Retina (tissue), 1 donor: ENCODE results near the gene SCFD2.
"Not testable (repeated sequence)": the region's sequence is repeated elsewhere in the genome, so short reads cannot be mapped to it uniquely, and the experiment has no call there.

Experiments used
- DNase-seq: peaks from one replicate; pipeline ENCODE4 v3.0.0-alpha.2; 2016

The SCFD2 gene

DNA sequence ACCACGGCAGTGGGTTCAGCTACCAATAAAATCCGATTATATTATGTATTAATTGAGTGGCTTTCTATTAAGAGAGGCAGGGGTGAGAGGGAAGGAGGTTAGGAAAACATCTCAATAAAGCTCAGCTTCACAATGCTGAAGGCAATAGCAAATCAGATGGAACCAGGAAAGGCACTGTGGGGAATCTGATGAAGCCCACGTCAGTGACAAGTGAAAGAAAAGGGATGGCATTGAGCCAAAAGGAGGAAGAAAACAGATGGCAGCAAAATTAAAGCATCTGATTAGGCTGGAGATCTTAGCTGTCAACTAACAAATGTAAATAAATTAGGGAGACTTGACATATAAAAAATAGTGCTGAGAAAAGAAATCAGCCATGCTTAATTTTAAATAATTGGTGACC is 322.8 kb downstream of the SCFD2 start:
- peak; percentile 29 for DNase-seq

GRCh38 chr4:53040851-53041250 is 325.0 kb downstream of the SCFD2 start:
- no peak for DNase-seq

DNA sequence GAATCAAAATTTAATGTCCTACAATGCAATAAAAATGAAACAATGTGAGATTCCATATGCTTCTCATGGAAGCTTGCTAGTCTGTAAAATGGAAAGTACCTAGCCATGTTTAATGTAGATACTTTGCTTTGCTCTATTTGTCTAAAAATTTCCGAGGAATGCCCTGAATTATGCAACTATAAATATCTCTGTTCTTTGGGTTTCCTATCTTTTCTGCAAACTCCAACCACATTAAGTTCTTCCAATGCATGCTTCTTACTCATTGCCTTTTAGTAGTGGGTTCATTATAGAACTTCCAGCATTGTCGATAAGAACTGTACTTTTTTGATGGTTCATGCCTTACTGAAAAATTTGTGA is 325.4 kb downstream of the SCFD2 start:
- no peak for DNase-seq

DNA sequence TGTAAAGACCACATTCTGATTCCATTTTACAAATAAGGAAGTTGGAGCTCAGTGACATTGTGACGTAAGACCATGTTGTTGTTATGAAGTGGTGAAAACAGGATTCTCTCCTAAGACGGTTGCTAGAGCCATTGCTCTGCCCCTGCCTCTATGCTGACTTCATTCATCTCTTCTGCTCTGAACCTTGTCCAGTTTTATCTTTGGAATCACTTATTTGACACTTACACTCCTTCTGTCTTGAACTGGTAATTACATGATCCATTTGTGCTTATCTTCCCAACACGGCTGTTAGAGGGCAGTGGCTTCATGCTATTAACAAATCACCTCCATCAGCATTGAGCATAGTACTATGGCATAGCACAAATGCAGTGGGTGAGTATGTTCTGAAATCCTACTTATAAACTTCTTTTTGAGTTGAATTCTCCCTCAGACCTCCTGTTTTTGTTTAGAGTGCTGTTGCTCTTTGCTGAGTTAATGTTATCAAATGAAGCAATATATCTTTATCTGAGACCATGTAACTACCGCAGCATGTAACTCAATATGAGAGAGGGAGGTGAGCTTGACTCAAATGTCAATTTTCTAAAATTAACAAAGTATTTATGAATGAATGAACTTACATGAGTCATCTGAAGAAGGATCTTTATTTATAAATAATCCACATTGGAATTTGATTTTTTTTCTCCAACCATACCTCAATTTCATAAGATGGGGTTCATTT is 326.0 kb downstream of the SCFD2 start:
- DNase-seq, result no peak

DNA sequence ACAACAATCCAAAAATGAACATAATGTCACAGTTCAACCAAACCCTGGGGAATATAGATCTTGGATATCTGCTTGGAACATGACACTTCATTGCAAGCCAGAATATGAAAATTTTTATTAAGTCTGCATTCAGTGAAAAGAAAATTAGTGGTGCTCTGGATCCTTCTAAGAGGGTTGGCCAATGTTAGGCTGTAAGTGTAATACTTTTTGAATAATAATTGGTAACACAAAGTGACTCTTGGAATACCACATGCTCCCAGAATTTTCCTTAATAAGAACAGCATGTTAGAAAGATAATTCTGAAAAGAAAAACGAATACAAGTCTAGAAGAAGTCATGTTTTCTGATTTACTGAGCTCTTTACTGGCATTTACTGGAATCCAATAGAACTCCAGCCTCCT is 328.0 kb downstream of the SCFD2 start:
- no peak for DNase-seq

- not testable (repeated sequence) for DNase-seq
Measured at GRCh38 chr4:53032908-53033307, 333.0 kb downstream of the SCFD2 start.

GRCh38 chr4:53026233-53026632 is 339.6 kb downstream of the SCFD2 start:
- DNase-seq, result no peak

GRCh38 chr4:53023677-53024299 is 342.1 kb downstream of the SCFD2 start:
- no peak for DNase-seq

DNA sequence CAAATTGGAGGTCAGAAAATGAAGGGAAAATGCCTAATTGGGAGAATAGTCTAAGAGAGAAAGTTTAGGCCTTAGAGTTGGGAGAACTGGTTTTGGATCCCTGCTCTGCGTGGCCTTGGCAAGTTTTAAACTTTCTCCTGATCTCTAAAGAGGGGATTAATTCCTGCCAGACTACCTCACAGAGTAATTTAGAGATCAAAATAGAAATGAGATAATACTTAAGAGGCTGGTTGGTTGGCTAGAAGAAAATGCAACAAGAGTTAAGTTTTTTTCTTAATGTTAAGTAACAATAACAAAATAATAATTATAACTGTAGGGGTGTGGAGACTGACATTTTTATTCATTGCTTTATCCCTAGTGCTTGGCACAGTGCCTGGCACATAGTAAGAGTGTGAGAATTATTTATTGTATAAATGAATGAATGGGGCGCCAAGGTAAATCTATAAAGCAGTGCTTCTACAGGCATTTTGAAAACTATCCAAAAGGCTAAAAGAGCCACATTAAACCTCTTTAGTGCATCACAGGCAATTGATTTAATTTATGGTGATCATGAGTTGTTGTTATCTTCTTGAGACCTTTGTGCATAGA is 343.3 kb downstream of the SCFD2 start:
- no peak for DNase-seq

DNA sequence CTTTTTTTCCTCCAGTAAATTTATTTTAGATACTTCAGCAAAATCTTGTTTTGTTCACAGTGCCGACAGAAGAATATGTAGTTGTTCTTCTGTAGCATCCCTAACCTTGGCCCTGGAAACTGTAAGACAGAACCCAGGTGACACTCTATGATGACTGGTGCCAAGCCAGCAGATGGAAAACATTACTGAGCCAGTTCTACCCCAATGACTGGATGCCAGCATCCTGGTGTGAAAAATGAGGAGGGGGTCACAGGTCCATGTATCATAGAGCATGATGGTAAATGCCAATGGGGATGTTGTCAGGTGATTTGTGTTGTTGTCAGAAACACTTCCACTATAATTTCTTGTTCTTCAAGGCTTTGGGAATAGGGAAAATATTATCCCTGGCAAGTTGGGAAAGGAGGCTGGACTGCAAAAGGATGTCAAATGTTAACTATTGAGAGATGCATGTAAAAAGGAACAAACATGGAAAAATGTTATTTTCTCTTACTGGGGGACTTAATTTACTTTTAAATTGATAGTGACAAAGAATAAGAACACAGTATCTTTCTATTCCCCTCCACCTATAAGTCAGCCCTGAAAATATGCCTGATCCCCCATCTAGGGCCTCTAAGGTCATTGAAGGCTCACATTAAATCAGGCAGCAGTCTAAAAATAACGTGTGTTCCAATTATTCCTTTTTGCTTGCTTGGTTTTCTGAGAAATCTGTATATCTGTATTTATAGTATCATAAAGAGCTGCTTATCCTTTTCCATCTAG is 343.9 kb downstream of the SCFD2 start:
- no peak for DNase-seq

DNA sequence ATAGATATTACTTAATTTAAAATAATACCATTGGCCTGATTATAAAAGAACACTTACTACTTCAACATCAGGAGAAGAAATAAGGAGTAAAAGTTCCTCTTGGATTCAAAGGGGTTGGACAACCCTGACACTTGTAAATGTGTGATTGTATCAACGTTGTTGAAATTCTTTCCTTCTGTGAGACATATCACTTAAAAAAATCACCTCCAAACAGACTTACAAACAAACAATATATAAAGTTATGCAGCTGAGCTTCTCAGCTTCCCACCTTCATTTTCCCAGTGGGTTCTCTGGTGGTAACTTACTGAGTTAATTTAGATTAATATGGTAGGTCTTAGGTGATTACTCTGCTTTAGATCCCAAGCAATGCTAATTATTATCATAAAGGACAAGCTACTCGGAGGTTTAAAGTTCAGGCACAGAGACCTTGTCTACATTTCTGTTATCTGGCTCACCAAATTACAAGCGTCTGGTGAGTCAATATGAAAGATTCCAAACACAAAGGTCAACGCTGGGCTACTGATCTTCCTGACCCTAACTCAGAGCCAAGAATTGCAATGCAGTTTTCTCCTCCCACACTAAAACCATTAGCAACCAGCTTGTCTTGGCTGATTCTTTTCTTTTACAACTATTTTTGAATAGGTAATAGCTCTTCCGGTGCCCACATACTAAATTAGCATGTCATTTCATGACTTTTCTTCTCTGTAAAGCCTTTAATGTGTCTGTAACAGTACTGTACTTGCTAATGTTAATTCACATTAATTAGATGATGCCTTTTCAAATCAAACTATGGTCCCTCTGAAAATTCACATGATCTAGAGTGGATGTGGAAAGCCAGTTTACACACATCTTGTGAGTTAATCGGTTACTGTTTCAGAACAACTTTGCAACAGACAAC is 346.1 kb downstream of the SCFD2 start:
- no peak for DNase-seq

DNA sequence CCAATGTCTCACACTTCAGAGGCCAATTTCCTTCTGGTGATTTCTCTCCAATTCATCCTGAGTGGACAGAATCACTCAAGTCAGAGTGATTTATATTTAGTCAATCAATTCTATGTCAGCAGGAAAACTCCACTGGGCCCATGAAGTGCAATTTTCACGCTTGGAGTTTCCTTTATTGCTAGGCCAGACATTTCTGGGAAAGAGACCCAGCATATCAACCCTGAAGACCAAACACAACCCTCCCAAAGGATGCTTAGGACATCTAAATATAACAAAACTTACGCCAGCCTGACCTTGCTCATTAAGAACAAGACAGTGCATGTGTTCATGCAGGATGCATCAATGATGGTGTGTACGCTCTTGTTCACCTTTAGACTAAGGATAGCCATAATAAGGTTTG is 347.4 kb downstream of the SCFD2 start:
- DNase-seq, result peak; percentile 63

GRCh38 chr4:53016099-53016820 is 349.6 kb downstream of the SCFD2 start:
- DNase-seq, result no peak

DNA sequence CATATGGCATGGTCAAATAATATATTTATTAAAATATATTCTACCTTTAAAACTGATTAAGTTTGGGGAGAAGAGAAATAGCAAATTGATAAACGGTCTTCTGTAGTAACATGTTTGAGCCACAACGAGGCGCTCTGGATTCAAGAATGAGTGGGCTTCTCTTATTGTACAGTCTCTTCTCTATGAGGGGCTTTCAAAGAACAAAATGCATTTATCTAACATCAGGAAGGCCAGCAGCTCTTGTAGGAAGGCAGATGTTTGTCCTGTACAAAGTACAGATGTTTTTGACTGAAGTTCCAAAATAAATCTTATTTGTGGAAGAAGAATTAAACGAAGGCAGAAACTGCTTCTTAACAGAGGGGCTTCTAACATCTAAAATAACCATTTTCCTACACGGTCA is 350.2 kb downstream of the SCFD2 start:
- DNase-seq, result peak; percentile 49

DNA sequence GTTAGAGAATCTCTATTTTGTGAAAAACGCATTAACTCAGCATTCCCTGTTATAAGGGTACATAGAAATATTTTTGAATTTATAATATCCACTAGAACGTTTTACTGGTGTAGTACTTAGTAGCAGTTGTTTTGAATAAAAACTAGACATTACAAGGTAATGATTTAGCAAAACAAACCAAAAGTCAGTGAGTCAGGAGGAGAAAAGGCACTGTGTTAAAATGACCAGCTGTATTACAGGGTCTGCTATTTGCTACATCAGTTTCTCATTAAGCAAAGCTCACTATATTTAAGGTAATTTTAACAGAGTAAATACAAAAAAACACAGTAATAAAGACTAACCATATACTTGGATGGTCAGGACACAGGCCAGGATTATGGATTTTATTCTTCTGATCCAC is 351.0 kb downstream of the SCFD2 start:
- no peak for DNase-seq

DNA sequence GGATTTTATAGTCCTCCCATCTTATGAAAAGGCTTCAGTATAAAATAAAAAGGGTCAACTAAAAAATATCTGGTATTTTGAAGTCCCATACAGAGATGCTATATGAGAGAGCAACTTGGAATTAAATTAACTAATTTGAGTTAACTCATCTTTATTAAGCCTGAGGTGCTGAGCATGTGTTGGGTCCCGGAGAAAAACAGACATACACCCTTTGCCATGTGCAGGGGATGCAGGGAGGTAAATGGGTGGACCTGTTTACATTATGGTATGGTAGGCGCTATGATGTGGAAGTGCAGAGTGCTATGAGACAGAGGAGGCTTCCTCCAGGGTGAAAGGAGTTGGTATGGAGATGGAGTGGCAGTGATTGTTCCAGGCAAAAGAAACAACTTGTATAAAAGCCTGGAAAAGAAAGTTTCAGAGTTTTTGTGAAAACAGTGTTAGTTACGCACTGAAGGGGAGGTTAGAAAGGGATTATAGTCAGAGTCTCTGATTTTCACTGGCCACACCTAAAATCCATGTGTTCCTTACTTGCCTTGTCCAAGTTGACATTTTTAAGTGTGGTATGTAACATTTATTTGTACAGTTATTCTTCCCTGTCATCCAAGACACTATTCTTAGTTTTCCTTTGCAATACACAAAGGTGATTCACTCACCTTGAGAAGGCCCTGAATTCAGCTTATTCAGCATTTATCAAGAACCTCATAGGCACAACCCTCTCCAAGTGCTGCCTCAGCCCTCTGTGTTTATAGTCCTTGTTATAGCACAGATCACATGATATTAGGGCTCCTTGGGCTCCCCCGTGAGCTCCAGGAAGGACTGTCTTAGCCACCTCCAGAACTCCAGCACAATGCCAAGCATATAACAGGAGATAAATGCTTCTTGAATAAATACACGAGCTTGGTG is 351.7 kb downstream of the SCFD2 start:
- no peak for DNase-seq

GRCh38 chr4:53012738-53013137 is 353.1 kb downstream of the SCFD2 start:
- peak; percentile 11 for DNase-seq

- DNase-seq, result no peak
Measured at GRCh38 chr4:53011259-53011905, 354.5 kb downstream of the SCFD2 start.

DNA sequence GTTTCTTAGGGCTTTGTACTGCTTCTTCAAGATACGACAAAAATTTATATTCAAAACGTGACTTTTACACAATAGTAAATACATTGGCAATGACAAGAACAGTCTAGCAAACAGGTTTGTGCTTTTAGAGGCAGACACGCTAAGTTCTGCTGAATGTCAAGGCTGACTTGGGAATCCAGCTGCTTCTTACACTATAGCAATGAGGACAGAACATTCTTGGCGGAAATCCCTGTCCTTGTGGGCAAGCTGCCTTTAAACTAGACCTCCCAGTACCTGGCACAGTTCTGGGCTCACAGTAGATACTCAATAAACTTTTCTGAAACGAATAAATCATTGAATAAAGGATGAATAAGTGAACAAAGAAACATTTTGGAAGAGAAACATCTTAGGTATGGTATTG is 355.5 kb downstream of the SCFD2 start:
- no peak for DNase-seq

GRCh38 chr4:53009824-53010223 is 356.0 kb downstream of the SCFD2 start:
- DNase-seq, result no peak
